ENCODE data around the gene TMEM214.

Gene TMEM214

GRCh38 chr2:27050996-27051901 lies 18.5 kb downstream of the TMEM214 start, which contains the start of gene AGBL5:
Gene AGBL5 (plus strand): TSS chr2:27051668. CDS start chr2:27052959, 1,291 bp downstream.
- Histone ChIP-seq H3K36me3 (ENCODE audit: insufficient read depth, low read length) (peaks cover 29% of the 10 kb centered on the region; the same call in 1 of the 2 replicates), H3K27me3 (ENCODE audit: insufficient read depth, low read length) (no peaks in the 10 kb centered on the region), H4K20me1 (ENCODE audit: insufficient read depth, low read length) (no peaks in the 10 kb centered on the region), H2AFZ (ENCODE audit: low read length) (no peak within 1 kb of the TSS), H3K4me1 (ENCODE audit: insufficient read depth, low read length, severe bottlenecking) (peaks cover 17% of the 10 kb centered on the region), H3K9me3 (ENCODE audit: low read length) (no peaks in the 10 kb centered on the region), H3K9ac (ENCODE audit: low read length) (peak within 1 kb of the TSS; percentile 93), H3K9me2 (ENCODE audit: low read depth, low read length) (no peaks in the 10 kb centered on the region), H3K4me3 (ENCODE audit: low read depth, low read length, poor library complexity, severe bottlenecking) (peak within 1 kb of the TSS; percentile 98), H3K27ac (ENCODE audit: low read depth, low read length, poor library complexity, severe bottlenecking) (peak within 1 kb of the TSS; percentile 79), H3K4me2 (ENCODE audit: low read length) (peak within 1 kb of the TSS; percentile 97), H3K79me2 (ENCODE audit: insufficient read depth, low read length) (no peaks in the 10 kb centered on the region), H3F3A (ENCODE audit: insufficient read depth, low read length) (no peaks in the 10 kb centered on the region)
- TF ChIP-seq EZH2 (IDR thresholded peaks at IDR 0.05; ENCODE audit: borderline replicate concordance, low read length) (no peak), CTCF (IDR thresholded peaks at IDR 0.05; ENCODE audit: low read length) (no peak)

- H2AFZ ChIP-seq (ENCODE audit: low read length) = no peak overlapping the region
- H3K9ac ChIP-seq (ENCODE audit: low read length) = peak overlapping the region; percentile 93
- H3K27ac ChIP-seq (ENCODE audit: low read depth, low read length, poor library complexity, severe bottlenecking) = peak overlapping the region; percentile 12
- peaks cover 17% of the 10 kb centered on the region for H3K4me1 ChIP-seq (ENCODE audit: insufficient read depth, low read length, severe bottlenecking)
- H3K4me3 ChIP-seq (ENCODE audit: low read depth, low read length, poor library complexity, severe bottlenecking) = peak overlapping the region; percentile 98
- H3K4me2 ChIP-seq (ENCODE audit: low read length) = peak overlapping the region; percentile 97
- no peaks in the 10 kb centered on the region for H3F3A ChIP-seq (ENCODE audit: insufficient read depth, low read length)
- no peaks in the 10 kb centered on the region for H4K20me1 ChIP-seq (ENCODE audit: insufficient read depth, low read length)
- H3K79me2 ChIP-seq (ENCODE audit: insufficient read depth, low read length) = no peaks in the 10 kb centered on the region
- no peaks in the 10 kb centered on the region for H3K9me2 ChIP-seq (ENCODE audit: low read depth, low read length)
- H3K9me3 ChIP-seq (ENCODE audit: low read length) = no peaks in the 10 kb centered on the region
- peaks cover 37% of the 10 kb centered on the region for H3K36me3 ChIP-seq (ENCODE audit: insufficient read depth, low read length)
- no peaks in the 10 kb centered on the region for H3K27me3 ChIP-seq (ENCODE audit: insufficient read depth, low read length)
- TF ChIP-seq EZH2 (IDR thresholded peaks at IDR 0.05; ENCODE audit: borderline replicate concordance, low read length) = no peak
- no peak for TF ChIP-seq CTCF (IDR thresholded peaks at IDR 0.05; ENCODE audit: low read length)
Observed at GRCh38 chr2:27051902-27052645, 19.3 kb downstream of the TMEM214 start.

- H3K79me2 ChIP-seq (ENCODE audit: insufficient read depth, low read length) = no peaks in the 10 kb centered on the region
- H2AFZ ChIP-seq (ENCODE audit: low read length) = no peak overlapping the region
- no peak overlapping the region for H3K27ac ChIP-seq (ENCODE audit: low read depth, low read length, poor library complexity, severe bottlenecking)
- no peak overlapping the region for H3K4me2 ChIP-seq (ENCODE audit: low read length)
- H3F3A ChIP-seq (ENCODE audit: insufficient read depth, low read length) = no peaks in the 10 kb centered on the region
- no peaks in the 10 kb centered on the region for H3K9me2 ChIP-seq (ENCODE audit: low read depth, low read length)
- peaks cover 17% of the 10 kb centered on the region for H3K4me1 ChIP-seq (ENCODE audit: insufficient read depth, low read length, severe bottlenecking)
- no peak overlapping the region for H3K9ac ChIP-seq (ENCODE audit: low read length)
- H3K27me3 ChIP-seq (ENCODE audit: insufficient read depth, low read length) = no peaks in the 10 kb centered on the region
- TF ChIP-seq CTCF (IDR thresholded peaks at IDR 0.05; ENCODE audit: low read length) (no peak), EZH2 (IDR thresholded peaks at IDR 0.05; ENCODE audit: borderline replicate concordance, low read length) (no peak)
- H3K4me3 ChIP-seq (ENCODE audit: low read depth, low read length, poor library complexity, severe bottlenecking) = no peak overlapping the region
- H3K9me3 ChIP-seq (ENCODE audit: low read length) = no peaks in the 10 kb centered on the region
- H4K20me1 ChIP-seq (ENCODE audit: insufficient read depth, low read length) = no peaks in the 10 kb centered on the region
- peaks cover 48% of the 10 kb centered on the region for H3K36me3 ChIP-seq (ENCODE audit: insufficient read depth, low read length)
Observed at GRCh38 chr2:27053321-27053720, 20.6 kb downstream of the TMEM214 start.

Measured in OCI-LY1 (cell line).